ENCODE measurements around the gene ADAMTS8. TPM values are rescaled to one million over a fixed set of nuclear protein-coding genes. Genes with fewer than 3 reads are reported as not detected.

Gene ADAMTS8
- total RNA-seq, 1 donor from 2014 or later, result 5.7 TPM

DNA sequence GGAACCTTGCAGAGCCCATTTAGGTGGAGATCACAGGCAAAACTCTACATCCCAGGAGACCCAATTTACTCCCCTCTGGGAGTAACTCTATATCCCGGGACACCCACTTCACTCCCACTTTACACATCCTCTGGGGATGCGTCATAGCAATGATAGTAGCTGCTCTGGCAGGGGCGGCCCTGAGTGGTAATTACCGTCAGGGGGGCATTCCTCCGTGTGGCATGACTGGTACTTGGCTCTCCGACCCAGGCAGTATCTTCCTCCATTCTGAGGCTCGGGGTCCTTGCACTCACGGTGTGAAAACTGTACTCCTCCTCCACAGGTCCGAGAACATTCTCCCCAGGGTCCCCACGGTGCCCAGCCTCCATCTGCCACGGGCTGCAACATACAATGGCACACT lies 17.2 kb downstream of the ADAMTS8 start:
- Histone ChIP-seq H3K9me3 (ENCODE audit: control insufficient read depth in 3 of 3, low read length in 3 of 3) (no peaks in the 10 kb centered on the region), H3K9ac (ENCODE audit: low read depth in 1 of 3, low read length in 3 of 3) (no peak overlapping the region), H3K4me3 (ENCODE audit: low read length in 3 of 3) (no peak overlapping the region), H3K4me1 (ENCODE audit: control insufficient read depth in 3 of 3, insufficient read depth in 3 of 3, low read length in 3 of 3) (peaks cover 0 to 7% (median 2%) of the 10 kb centered on the region in 3 donors), H3K27ac (ENCODE audit: low read depth, low read length) (no peak overlapping the region), H3K36me3 (ENCODE audit: control insufficient read depth in 3 of 3, insufficient read depth in 3 of 3, low read length in 3 of 3) (no peaks in the 10 kb centered on the region), H3K27me3 (ENCODE audit: control insufficient read depth in 3 of 3, insufficient read depth in 3 of 3, low read length in 3 of 3) (peaks cover 16 to 20% (median 17%) of the 10 kb centered on the region in 3 donors)

DNA sequence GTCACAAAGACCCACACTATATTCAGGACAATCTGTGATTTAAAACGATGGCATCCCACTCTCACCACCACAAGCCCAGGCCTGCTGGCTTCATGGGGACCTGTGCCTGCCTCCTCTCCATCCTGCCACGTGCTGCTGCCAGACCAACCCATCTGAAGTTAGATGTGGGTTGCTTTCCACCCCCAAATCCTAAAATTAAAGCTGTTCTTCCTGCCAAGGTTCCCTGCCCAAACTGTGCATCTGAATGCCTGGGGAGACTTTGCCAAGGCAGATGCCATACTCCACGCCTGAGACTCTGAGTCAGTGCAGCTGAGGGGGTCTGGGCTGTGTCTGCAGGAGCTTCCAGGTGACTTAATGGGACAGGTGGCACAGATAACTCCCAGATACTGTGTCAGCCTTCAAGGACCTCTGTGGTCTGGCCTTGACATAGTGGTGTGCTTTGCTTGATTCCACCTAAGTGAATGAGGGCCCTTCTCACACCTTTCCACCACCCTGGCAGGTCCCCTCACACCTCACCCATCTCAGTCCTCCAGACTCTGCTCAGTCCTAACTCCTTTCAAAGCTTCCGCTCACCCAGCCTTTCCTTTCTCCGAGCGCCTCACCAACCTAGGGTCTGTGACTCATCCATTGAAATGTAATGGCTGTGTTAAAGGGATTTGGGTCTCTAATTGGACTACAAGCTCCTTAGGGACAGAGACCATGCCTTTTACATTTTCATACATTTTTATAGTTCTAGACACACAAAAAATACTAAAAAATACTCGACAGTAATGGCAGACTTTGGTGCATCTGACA lies 18.6 kb downstream of the ADAMTS8 start:
- Histone ChIP-seq H3K27ac (ENCODE audit: low read depth, low read length) (no peak overlapping the region), H3K4me1 (ENCODE audit: control insufficient read depth in 3 of 3, insufficient read depth in 3 of 3, low read length in 3 of 3) (peaks cover 0 to 7% (median 3%) of the 10 kb centered on the region in 3 donors), H3K27me3 (ENCODE audit: control insufficient read depth in 3 of 3, insufficient read depth in 3 of 3, low read length in 3 of 3) (peaks cover 7 to 15% (median 12%) of the 10 kb centered on the region in 3 donors), H3K36me3 (ENCODE audit: control insufficient read depth in 3 of 3, insufficient read depth in 3 of 3, low read length in 3 of 3) (no peaks in the 10 kb centered on the region), H3K9me3 (ENCODE audit: control insufficient read depth in 3 of 3, low read length in 3 of 3) (no peaks in the 10 kb centered on the region), H3K9ac (ENCODE audit: low read depth in 1 of 3, low read length in 3 of 3) (no peak overlapping the region), H3K4me3 (ENCODE audit: low read length in 3 of 3) (no peak overlapping the region)

- H3K4me3 ChIP-seq (ENCODE audit: low read length in 3 of 3), result no peak overlapping the region
- H3K9ac ChIP-seq (ENCODE audit: low read depth in 1 of 3, low read length in 3 of 3), result no peak overlapping the region
- H3K36me3 ChIP-seq (ENCODE audit: control insufficient read depth in 3 of 3, insufficient read depth in 3 of 3, low read length in 3 of 3), result no peaks in the 10 kb centered on the region
- no peak overlapping the region for H3K27ac ChIP-seq (ENCODE audit: low read depth, low read length)
- H3K4me1 ChIP-seq (ENCODE audit: control insufficient read depth in 3 of 3, insufficient read depth in 3 of 3, low read length in 3 of 3), result peaks cover 0 to 8% (median 8%) of the 10 kb centered on the region in 3 donors
- H3K27me3 ChIP-seq (ENCODE audit: control insufficient read depth in 3 of 3, insufficient read depth in 3 of 3, low read length in 3 of 3), result peaks cover 0 to 10% (median 9%) of the 10 kb centered on the region in 3 donors
- H3K9me3 ChIP-seq (ENCODE audit: control insufficient read depth in 3 of 3, low read length in 3 of 3), result no peaks in the 10 kb centered on the region
Observed at GRCh38 chr11:130408901-130409300, 19.5 kb downstream of the ADAMTS8 start.

DNA sequence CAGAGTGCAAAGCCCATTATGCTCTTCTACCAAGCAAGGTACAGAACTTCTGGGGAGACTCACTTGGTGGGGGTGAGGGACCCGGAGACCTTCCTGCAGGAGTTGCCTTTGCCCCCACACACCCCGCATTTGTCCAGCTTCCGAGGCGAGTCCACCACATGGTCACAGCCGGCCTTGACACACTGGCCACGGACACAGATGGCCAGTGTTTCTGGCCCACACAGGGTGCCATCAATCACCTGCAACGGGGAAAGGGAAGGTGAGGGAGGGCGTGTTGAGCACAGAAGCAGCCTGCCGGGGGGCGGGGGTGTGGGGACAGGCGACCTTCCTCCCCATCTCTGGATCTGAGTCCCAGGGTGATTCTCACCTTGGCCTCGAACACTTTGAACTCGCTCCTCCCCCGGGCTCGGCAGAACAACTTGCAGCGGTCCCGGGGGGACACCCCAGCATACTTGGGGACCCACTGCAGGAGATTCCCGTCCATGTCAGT lies 20.0 kb downstream of the ADAMTS8 start:
- Histone ChIP-seq H3K4me3 (ENCODE audit: low read length in 3 of 3) (no peak overlapping the region), H3K9ac (ENCODE audit: low read depth in 1 of 3, low read length in 3 of 3) (no peak overlapping the region), H3K4me1 (ENCODE audit: control insufficient read depth in 3 of 3, insufficient read depth in 3 of 3, low read length in 3 of 3) (peaks cover 2 to 13% (median 9%) of the 10 kb centered on the region in 3 donors), H3K36me3 (ENCODE audit: control insufficient read depth in 3 of 3, insufficient read depth in 3 of 3, low read length in 3 of 3) (no peaks in the 10 kb centered on the region), H3K9me3 (ENCODE audit: control insufficient read depth in 3 of 3, low read length in 3 of 3) (no peaks in the 10 kb centered on the region), H3K27ac (ENCODE audit: low read depth, low read length) (no peak overlapping the region), H3K27me3 (ENCODE audit: control insufficient read depth in 3 of 3, insufficient read depth in 3 of 3, low read length in 3 of 3) (peaks cover 0 to 10% (median 9%) of the 10 kb centered on the region in 3 donors)

GRCh38 chr11:130407978-130408377 lies 20.4 kb downstream of the ADAMTS8 start:
- Histone ChIP-seq H3K36me3 (ENCODE audit: control insufficient read depth in 3 of 3, insufficient read depth in 3 of 3, low read length in 3 of 3) (no peaks in the 10 kb centered on the region), H3K4me3 (ENCODE audit: low read length in 3 of 3) (no peak overlapping the region), H3K4me1 (ENCODE audit: control insufficient read depth in 3 of 3, insufficient read depth in 3 of 3, low read length in 3 of 3) (peaks cover 7 to 15% (median 11%) of the 10 kb centered on the region in 3 donors), H3K27ac (ENCODE audit: low read depth, low read length) (no peak overlapping the region), H3K27me3 (ENCODE audit: control insufficient read depth in 3 of 3, insufficient read depth in 3 of 3, low read length in 3 of 3) (peaks cover 0 to 10% (median 9%) of the 10 kb centered on the region in 3 donors), H3K9ac (ENCODE audit: low read depth in 1 of 3, low read length in 3 of 3) (no peak overlapping the region), H3K9me3 (ENCODE audit: control insufficient read depth in 3 of 3, low read length in 3 of 3) (no peaks in the 10 kb centered on the region)

DNA sequence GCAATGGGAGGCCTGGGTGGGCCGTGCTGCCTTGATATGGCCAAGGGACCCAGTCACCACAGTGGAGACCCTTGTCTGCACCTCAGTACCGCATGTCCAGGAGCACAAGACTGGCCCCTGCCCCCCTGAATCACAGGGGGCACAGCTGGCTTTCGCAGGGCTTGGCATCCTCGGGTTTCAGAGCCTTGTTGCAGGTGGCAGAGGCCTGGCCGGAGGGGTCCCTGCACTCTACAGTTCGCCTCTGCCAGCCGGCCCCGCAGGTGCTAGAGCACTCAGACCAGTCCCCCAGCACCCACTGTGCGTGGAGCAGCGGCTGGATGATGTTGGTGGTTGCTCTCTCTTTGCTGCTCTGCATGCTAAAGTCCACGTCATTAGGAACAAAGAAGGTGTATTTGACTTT lies 23.0 kb downstream of the ADAMTS8 start:
- Histone ChIP-seq H3K9me3 (ENCODE audit: control insufficient read depth in 3 of 3, low read length in 3 of 3) (no peaks in the 10 kb centered on the region), H3K27ac (ENCODE audit: low read depth, low read length) (no peak overlapping the region), H3K9ac (ENCODE audit: low read depth in 1 of 3, low read length in 3 of 3) (no peak overlapping the region), H3K36me3 (ENCODE audit: control insufficient read depth in 3 of 3, insufficient read depth in 3 of 3, low read length in 3 of 3) (no peaks in the 10 kb centered on the region), H3K27me3 (ENCODE audit: control insufficient read depth in 3 of 3, insufficient read depth in 3 of 3, low read length in 3 of 3) (peaks cover 0 to 7% (median 4%) of the 10 kb centered on the region in 3 donors), H3K4me3 (ENCODE audit: low read length in 3 of 3) (no peak overlapping the region), H3K4me1 (ENCODE audit: control insufficient read depth in 3 of 3, insufficient read depth in 3 of 3, low read length in 3 of 3) (peaks cover 17 to 35% (median 30%) of the 10 kb centered on the region in 3 donors)

DNA sequence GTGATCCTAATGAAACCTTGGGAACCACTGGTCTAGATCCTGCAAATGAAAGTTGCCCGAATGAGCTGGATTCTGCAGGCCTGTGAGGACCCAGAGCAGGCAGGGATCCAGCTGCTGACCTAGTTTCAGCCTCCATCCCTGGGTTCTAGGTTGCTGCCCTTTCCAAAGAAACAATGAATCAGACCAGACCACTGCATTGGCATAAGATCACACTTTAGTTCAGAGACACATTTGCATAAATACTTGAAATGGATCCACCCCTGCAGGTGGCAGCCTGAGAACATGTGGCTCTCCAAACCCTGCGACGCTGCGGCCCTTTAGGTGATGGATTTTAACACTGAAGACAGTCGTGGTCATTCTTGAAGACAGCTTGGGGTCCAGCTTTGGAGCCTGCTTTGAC lies 23.7 kb downstream of the ADAMTS8 start:
- Histone ChIP-seq H3K4me3 (ENCODE audit: low read length in 3 of 3) (no peak overlapping the region), H3K9me3 (ENCODE audit: control insufficient read depth in 3 of 3, low read length in 3 of 3) (no peaks in the 10 kb centered on the region), H3K9ac (ENCODE audit: low read depth in 1 of 3, low read length in 3 of 3) (no peak overlapping the region), H3K27ac (ENCODE audit: low read depth, low read length) (no peak overlapping the region), H3K27me3 (ENCODE audit: control insufficient read depth in 3 of 3, insufficient read depth in 3 of 3, low read length in 3 of 3) (peaks cover 0 to 4% (median 3%) of the 10 kb centered on the region in 3 donors), H3K36me3 (ENCODE audit: control insufficient read depth in 3 of 3, insufficient read depth in 3 of 3, low read length in 3 of 3) (no peaks in the 10 kb centered on the region), H3K4me1 (ENCODE audit: control insufficient read depth in 3 of 3, insufficient read depth in 3 of 3, low read length in 3 of 3) (peaks cover 20 to 38% (median 35%) of the 10 kb centered on the region in 3 donors)

- peaks cover 20 to 38% (median 35%) of the 10 kb centered on the region in 3 donors for H3K4me1 ChIP-seq (ENCODE audit: control insufficient read depth in 3 of 3, insufficient read depth in 3 of 3, low read length in 3 of 3)
- H3K27me3 ChIP-seq (ENCODE audit: control insufficient read depth in 3 of 3, insufficient read depth in 3 of 3, low read length in 3 of 3), result peaks cover 0 to 7% (median 0%) of the 10 kb centered on the region in 3 donors
- no peaks in the 10 kb centered on the region for H3K36me3 ChIP-seq (ENCODE audit: control insufficient read depth in 3 of 3, insufficient read depth in 3 of 3, low read length in 3 of 3)
- H3K4me3 ChIP-seq (ENCODE audit: low read length in 3 of 3), result no peak overlapping the region
- no peak overlapping the region for H3K27ac ChIP-seq (ENCODE audit: low read depth, low read length)
- no peaks in the 10 kb centered on the region for H3K9me3 ChIP-seq (ENCODE audit: control insufficient read depth in 3 of 3, low read length in 3 of 3)
- peak overlapping the region in 2 of 3 donors; percentile 16 to 20 for H3K9ac ChIP-seq (ENCODE audit: low read depth in 1 of 3, low read length in 3 of 3)
Observed at GRCh38 chr11:130403967-130404366, 24.4 kb downstream of the ADAMTS8 start.

DNA sequence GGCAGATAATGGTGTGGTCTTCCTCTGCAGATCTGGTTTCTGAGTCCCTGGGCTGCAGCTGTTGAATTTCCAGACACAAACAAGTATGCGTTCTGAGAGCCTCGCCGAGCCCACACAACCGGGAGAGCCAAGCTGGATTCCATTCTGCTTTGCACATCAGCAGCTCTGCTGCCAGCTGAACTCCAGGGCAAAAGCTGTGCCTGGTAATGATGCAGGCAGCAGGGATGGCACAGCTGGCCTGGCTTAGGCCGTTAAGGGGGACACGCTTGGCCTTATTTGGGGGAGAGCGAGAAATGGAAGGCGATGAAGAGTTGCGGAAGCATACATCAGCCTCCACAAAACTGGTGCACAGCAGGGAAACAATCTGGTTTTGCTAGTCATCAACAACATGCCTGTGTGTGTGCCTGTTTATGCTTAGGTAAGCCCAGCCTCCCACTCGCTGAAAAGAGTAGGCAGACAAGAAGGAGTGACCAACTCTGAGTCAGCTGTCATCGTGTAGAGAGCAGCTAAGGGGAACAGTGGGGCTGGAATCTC lies 25.1 kb downstream of the ADAMTS8 start:
- Histone ChIP-seq H3K36me3 (ENCODE audit: control insufficient read depth in 3 of 3, insufficient read depth in 3 of 3, low read length in 3 of 3) (no peaks in the 10 kb centered on the region), H3K4me3 (ENCODE audit: low read length in 3 of 3) (peak overlapping the region in 1 of 3 donors; percentile 15), H3K9ac (ENCODE audit: low read depth in 1 of 3, low read length in 3 of 3) (peak overlapping the region in 2 of 3 donors; percentile 34 to 55), H3K4me1 (ENCODE audit: control insufficient read depth in 3 of 3, insufficient read depth in 3 of 3, low read length in 3 of 3) (peaks cover 20 to 38% (median 35%) of the 10 kb centered on the region in 3 donors), H3K27ac (ENCODE audit: low read depth, low read length) (peak overlapping the region; percentile 10), H3K27me3 (ENCODE audit: control insufficient read depth in 3 of 3, insufficient read depth in 3 of 3, low read length in 3 of 3) (peaks cover 0 to 7% (median 0%) of the 10 kb centered on the region in 3 donors), H3K9me3 (ENCODE audit: control insufficient read depth in 3 of 3, low read length in 3 of 3) (no peaks in the 10 kb centered on the region)

DNA sequence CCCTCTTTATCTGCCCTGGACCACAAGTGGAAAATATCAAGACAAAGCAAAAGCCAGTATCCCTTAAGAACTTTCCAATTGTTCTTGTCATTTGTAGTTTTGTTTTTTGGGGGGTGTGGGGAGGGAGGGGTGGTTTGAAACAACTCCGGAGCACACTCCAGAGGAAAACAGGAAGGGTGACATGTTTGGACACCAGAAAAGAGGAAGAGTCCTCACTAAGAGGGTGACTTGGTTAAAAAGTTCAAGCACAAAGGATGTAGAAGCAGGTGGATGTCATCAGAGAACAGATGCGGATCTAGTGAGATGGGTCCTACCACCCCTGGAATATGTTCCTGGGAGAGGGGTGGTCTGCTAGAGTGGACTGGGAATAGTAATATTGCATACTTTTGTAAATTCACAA lies 25.8 kb downstream of the ADAMTS8 start:
- H3K36me3 ChIP-seq (ENCODE audit: control insufficient read depth in 3 of 3, insufficient read depth in 3 of 3, low read length in 3 of 3), result no peaks in the 10 kb centered on the region
- H3K9me3 ChIP-seq (ENCODE audit: control insufficient read depth in 3 of 3, low read length in 3 of 3), result no peaks in the 10 kb centered on the region
- H3K27me3 ChIP-seq (ENCODE audit: control insufficient read depth in 3 of 3, insufficient read depth in 3 of 3, low read length in 3 of 3), result peaks cover 0 to 7% (median 0%) of the 10 kb centered on the region in 3 donors
- H3K4me3 ChIP-seq (ENCODE audit: low read length in 3 of 3), result no peak overlapping the region
- peaks cover 20 to 38% (median 35%) of the 10 kb centered on the region in 3 donors for H3K4me1 ChIP-seq (ENCODE audit: control insufficient read depth in 3 of 3, insufficient read depth in 3 of 3, low read length in 3 of 3)
- no peak overlapping the region for H3K9ac ChIP-seq (ENCODE audit: low read depth in 1 of 3, low read length in 3 of 3)
- H3K27ac ChIP-seq (ENCODE audit: low read depth, low read length), result peak overlapping the region; percentile 10

Data from skeletal muscle tissue (tissue), 4 donors.